ENCODE results near the gene WNT3A. TPM values are rescaled to one million over a fixed set of nuclear protein-coding genes. Genes with fewer than 3 reads are reported as not detected.

The WNT3A gene
- total RNA-seq, 2 donors from 2014 or later = 0.11 to 0.46 TPM

- Mint-ChIP-seq H3K9me3 (peaks cover 2% of the 10 kb centered on the region), H3K27me3 (ENCODE audit: insufficient read depth) (peaks cover 52% of the 10 kb centered on the region), H3K4me3 (no peak overlapping the region), H3K4me1 (no peaks in the 10 kb centered on the region), H3K27ac (no peak overlapping the region), H3K36me3 (ENCODE audit: low read depth) (no peaks in the 10 kb centered on the region)
- 93 to 95% methylated on average over 2 of the region's 2 CpGs for WGBS, 2 experiments (ENCODE audit: insufficient coverage in 1 of 2, insufficient read length in 1 of 2)
- H3K27me3 ChIP-seq (ENCODE audit: control insufficient read depth, insufficient read depth, low read length, poor library complexity, severe bottlenecking) = peaks cover 58% of the 10 kb centered on the region
- no peak overlapping the region for H3K27ac ChIP-seq (ENCODE audit: low read depth, low read length)
- H3K9me3 ChIP-seq (ENCODE audit: control insufficient read depth, low read length) = peaks cover 4% of the 10 kb centered on the region
- no peaks in the 10 kb centered on the region for H3K4me1 ChIP-seq (ENCODE audit: control insufficient read depth, insufficient read depth, low read length)
- no peak overlapping the region for H3K9ac ChIP-seq (ENCODE audit: extremely low read depth, low read length, poor library complexity, severe bottlenecking)
- no peak overlapping the region for H3K4me3 ChIP-seq (ENCODE audit: low read length)
- DNase-seq = no peak
- H3K36me3 ChIP-seq (ENCODE audit: control insufficient read depth, insufficient read depth, low read length) = no peaks in the 10 kb centered on the region
- TF ChIP-seq CTCF (conservative IDR thresholded peaks at IDR 0.05) = no peak
These were observed 19.6 kb upstream of the WNT3A start for GRCh38 chr1:227987181-227987580.

- Histone ChIP-seq H3K9ac (ENCODE audit: extremely low read depth, low read length, poor library complexity, severe bottlenecking) (no peak overlapping the region), H3K4me1 (ENCODE audit: control insufficient read depth, insufficient read depth, low read length) (no peaks in the 10 kb centered on the region), H3K9me3 (ENCODE audit: control insufficient read depth, low read length) (peaks cover 14% of the 10 kb centered on the region), H3K27ac (ENCODE audit: low read depth, low read length) (no peak overlapping the region), H3K27me3 (ENCODE audit: control insufficient read depth, insufficient read depth, low read length, poor library complexity, severe bottlenecking) (peaks cover 60% of the 10 kb centered on the region), H3K36me3 (ENCODE audit: control insufficient read depth, insufficient read depth, low read length) (no peaks in the 10 kb centered on the region), H3K4me3 (ENCODE audit: low read length) (no peak overlapping the region)
- H3K4me3 Mint-ChIP-seq = no peak overlapping the region
- H3K27ac Mint-ChIP-seq = no peak overlapping the region
- no peak for DNase-seq
- H3K36me3 Mint-ChIP-seq (ENCODE audit: low read depth) = no peaks in the 10 kb centered on the region
- WGBS, 2 experiments (ENCODE audit: insufficient coverage in 1 of 2, insufficient read length in 1 of 2) = 70 to 82% methylated on average over 5 to 7 of the region's 7 CpGs
- H3K4me1 Mint-ChIP-seq = no peaks in the 10 kb centered on the region
- H3K27me3 Mint-ChIP-seq (ENCODE audit: insufficient read depth) = peaks cover 79% of the 10 kb centered on the region
- peaks cover 22% of the 10 kb centered on the region for H3K9me3 Mint-ChIP-seq
- no peak for TF ChIP-seq CTCF (conservative IDR thresholded peaks at IDR 0.05)
These were observed 12.0 kb upstream of the WNT3A start for GRCh38 chr1:227994632-227995300.

DNA sequence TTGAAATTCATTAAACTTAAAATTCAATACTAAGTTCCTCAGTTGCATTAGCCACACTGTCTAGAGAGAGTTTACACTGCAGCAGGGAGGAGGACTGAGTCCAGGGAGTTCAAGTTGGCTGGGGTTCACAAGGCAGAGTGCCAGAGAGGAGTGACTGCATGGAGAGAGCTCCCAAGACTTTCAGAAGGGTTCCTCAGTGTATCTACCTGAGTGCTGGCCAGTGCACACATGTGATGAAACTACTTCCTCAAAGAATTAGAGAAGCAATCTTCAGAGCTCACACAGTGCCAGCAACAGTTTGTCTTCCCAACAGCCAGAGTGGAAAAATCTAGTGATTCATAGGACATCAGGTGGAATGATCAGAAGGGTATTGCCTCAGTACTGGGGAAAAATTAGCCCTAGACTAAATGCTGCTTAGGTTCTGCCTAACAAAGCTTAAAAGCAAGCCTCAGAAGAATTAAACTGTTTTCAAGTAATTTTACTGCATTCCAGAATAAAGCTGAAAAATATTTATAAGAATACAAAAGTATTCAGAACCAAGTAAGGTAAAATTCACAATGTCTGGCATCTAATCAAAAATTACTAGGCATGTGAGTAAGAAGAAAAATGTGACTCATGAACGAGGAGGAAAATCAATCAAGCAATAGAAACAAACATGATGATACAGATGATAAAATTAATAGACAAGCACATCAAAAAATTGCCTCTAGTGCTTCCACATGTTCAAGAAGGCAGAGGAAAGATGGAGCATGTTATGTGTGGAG, 10.4 kb upstream of the WNT3A start:
- H3K27me3 ChIP-seq (ENCODE audit: control insufficient read depth, insufficient read depth, low read length, poor library complexity, severe bottlenecking) = peaks cover 63% of the 10 kb centered on the region
- Mint-ChIP-seq H3K27me3 (ENCODE audit: insufficient read depth) (peaks cover 82% of the 10 kb centered on the region), H3K9me3 (peaks cover 20% of the 10 kb centered on the region), H3K36me3 (ENCODE audit: low read depth) (no peaks in the 10 kb centered on the region), H3K4me3 (no peak overlapping the region), H3K27ac (no peak overlapping the region), H3K4me1 (no peaks in the 10 kb centered on the region)
- no peak for DNase-seq
- TF ChIP-seq CTCF (conservative IDR thresholded peaks at IDR 0.05) = no peak
- H3K4me1 ChIP-seq (ENCODE audit: control insufficient read depth, insufficient read depth, low read length) = no peaks in the 10 kb centered on the region
- peaks cover 11% of the 10 kb centered on the region for H3K9me3 ChIP-seq (ENCODE audit: control insufficient read depth, low read length)
- H3K27ac ChIP-seq (ENCODE audit: low read depth, low read length) = no peak overlapping the region
- H3K4me3 ChIP-seq (ENCODE audit: low read length) = no peak overlapping the region
- 25% methylated on average over 1 of the region's 1 CpG; no CpG with 5 or more reads in 1 of the 2 experiments for WGBS, 2 experiments (ENCODE audit: insufficient coverage in 1 of 2, insufficient read length in 1 of 2)
- no peak overlapping the region for H3K9ac ChIP-seq (ENCODE audit: extremely low read depth, low read length, poor library complexity, severe bottlenecking)
- H3K36me3 ChIP-seq (ENCODE audit: control insufficient read depth, insufficient read depth, low read length) = no peaks in the 10 kb centered on the region
